ENCODE measurements around the gene REEP1. TPM values are rescaled to one million over a fixed set of nuclear protein-coding genes. Genes with fewer than 3 reads are reported as not detected.
A peak's percentile ranks its signal among the peaks of the same experiment; 100 is the strongest.

The REEP1 gene
- total RNA-seq, 2 donors from 2014 or later: 6.6 to 224 TPM

GRCh38 chr2:86199834-86200177, 137.6 kb downstream of the REEP1 start:
- H3K27ac ChIP-seq: peak overlapping the region; percentile 64 to 67
- no peaks in the 10 kb centered on the region for H3K36me3 ChIP-seq
- WGBS: 2% methylated on average over 8 of the region's 8 CpGs
- intact Hi-C loops (cut with DNase I): no loop called here
- no peak for DNase-seq (ENCODE audit: low spot score)
- H3K9me3 ChIP-seq: no peaks in the 10 kb centered on the region
- TF ChIP-seq CTCF (IDR thresholded peaks at IDR 0.05) (no peak), POLR2A (IDR thresholded peaks at IDR 0.05) (no peak), POLR2AphosphoS5 (IDR thresholded peaks at IDR 0.05) (no peak)
- H3K27me3 ChIP-seq (replicated peaks; ENCODE audit: insufficient read depth): no peaks in the 10 kb centered on the region
- no peaks in the 10 kb centered on the region for H3K4me1 ChIP-seq (replicated peaks)
- peak overlapping the region; percentile 43 to 54 for H3K4me3 ChIP-seq

GRCh38 chr2:86195808-86196387, 141.5 kb downstream of the REEP1 start:
- H3K4me1 ChIP-seq (replicated peaks): no peaks in the 10 kb centered on the region
- intact Hi-C loops (cut with DNase I): no loop called here
- TF ChIP-seq POLR2A (IDR thresholded peaks at IDR 0.05): no peak
- no peak for TF ChIP-seq POLR2AphosphoS5 (IDR thresholded peaks at IDR 0.05)
- TF ChIP-seq CTCF (IDR thresholded peaks at IDR 0.05): no peak

GRCh38 chr2:86195055-86195807, 142.2 kb downstream of the REEP1 start, which contains the start of gene IMMT:
Gene IMMT, minus strand, starts transcription at chr2:86195462. Its CDS starts 80 bp downstream, at chr2:86195382.
- peak; percentile 87 for DNase-seq (ENCODE audit: low spot score)
- Histone ChIP-seq H3K9me3 (no peaks in the 10 kb centered on the region), H3K36me3 (no peaks in the 10 kb centered on the region), H3K27ac (peak within 1 kb of the TSS; percentile 97 to 98), H3K27me3 (replicated peaks; ENCODE audit: insufficient read depth) (no peaks in the 10 kb centered on the region), H3K4me3 (peak within 1 kb of the TSS; percentile 84 to 96), H3K4me1 (replicated peaks) (no peaks in the 10 kb centered on the region)
- TF ChIP-seq CTCF (IDR thresholded peaks at IDR 0.05): no peak
- peak; percentile 45 for TF ChIP-seq POLR2A (IDR thresholded peaks at IDR 0.05)
- peak; percentile 86 for TF ChIP-seq POLR2AphosphoS5 (IDR thresholded peaks at IDR 0.05)
- under 1% methylated on average over 71 of the region's 74 CpGs for WGBS
- intact Hi-C loops (cut with DNase I): no loop called here

More at GRCh38 chr2:86195808-86196387, 141.5 kb downstream of the REEP1 start:
- Histone ChIP-seq H3K27me3 (replicated peaks; ENCODE audit: insufficient read depth) (no peaks in the 10 kb centered on the region), H3K4me3 (peak overlapping the region; percentile 84 to 96), H3K36me3 (no peaks in the 10 kb centered on the region), H3K9me3 (no peaks in the 10 kb centered on the region), H3K27ac (peak overlapping the region; percentile 97 to 98)
- DNase-seq (ENCODE audit: low spot score): no peak
- 42% methylated on average over 23 of the region's 23 CpGs for WGBS

GRCh38 chr2:86194751-86195054, 142.7 kb downstream of the REEP1 start:
- Histone ChIP-seq H3K4me1 (replicated peaks) (no peaks in the 10 kb centered on the region), H3K4me3 (peak overlapping the region; percentile 84 to 96), H3K27ac (peak overlapping the region; percentile 97 to 98), H3K27me3 (replicated peaks; ENCODE audit: insufficient read depth) (no peaks in the 10 kb centered on the region), H3K36me3 (no peaks in the 10 kb centered on the region), H3K9me3 (no peaks in the 10 kb centered on the region)
- peak; percentile 95 for DNase-seq (ENCODE audit: low spot score)
- intact Hi-C loops (cut with DNase I): no loop called here
- TF ChIP-seq CTCF (IDR thresholded peaks at IDR 0.05) (no peak), POLR2AphosphoS5 (IDR thresholded peaks at IDR 0.05) (peak; percentile 75)
- under 1% methylated on average over 17 of the region's 17 CpGs for WGBS
